Breast epithelium (tissue), 4 donors: ENCODE measurements around the gene PORCN. TPM values are rescaled to one million over a fixed set of nuclear protein-coding genes. Genes with fewer than 3 reads are reported as not detected.

Source experiments
- DNase-seq, 2 donors: peaks; one replicate each; pipeline ENCODE4 v3.0.0-alpha.2; 2019; ENCODE audit warnings: low spot score in 2 of 2
- H3K27ac ChIP-seq, 2 donors: fragments of 200-600 bp; sonication (generic) in 1 of 2; one replicate each; pipeline ENCODE4 v1.5.1; 2016 to 2019; ENCODE audit warnings: mild to moderate bottlenecking in 1 of 2
- H3K27me3 ChIP-seq, 2 donors: fragments of 200-600 bp; sonication (generic) in 1 of 2; one replicate each; pipeline versions ENCODE4 v1.5.1 to v1.6.0; 2017 to 2019; ENCODE audit warnings: control low read depth in 1 of 2, mild to moderate bottlenecking in 1 of 2
- H3K36me3 ChIP-seq: fragments of 200-600 bp; one replicate; pipeline ENCODE4 v1.5.1; 2019
- H3K4me1 ChIP-seq, 2 donors: fragments of 200-600 bp; sonication (generic); one replicate each; pipeline ENCODE4 v1.5.1; 2016 to 2019; ENCODE audit warnings: control low read depth in 1 of 2
- H3K4me3 ChIP-seq, 3 donors: fragments of 200-600 bp; sonication (generic); 1 replicate in 2 of 3; 2 replicates in 1 of 3; pipeline ENCODE4 v1.5.1; 2016 to 2019; ENCODE audit warnings: mild to moderate bottlenecking in 3 of 3, moderate library complexity in 2 of 3
- H3K9me3 ChIP-seq, 2 donors: fragments of 200-600 bp; sonication (generic) in 1 of 2; one replicate each; pipeline ENCODE4 v1.5.1; 2016 to 2019; ENCODE audit warnings: control low read depth in 1 of 2
- CTCF ChIP-seq, 3 donors: fragments of 450-650 bp; IDR thresholded peaks; one replicate each; pipeline ENCODE4 v1.5.1; 2016 to 2017; ENCODE audit warnings: antibody characterized with exemption in 3 of 3, mild to moderate bottlenecking in 3 of 3, moderate library complexity in 3 of 3
- POLR2A ChIP-seq: fragments of 450-650 bp; IDR thresholded peaks from one replicate; pipeline ENCODE4 v1.6.1; 2016; ENCODE audit warnings: antibody characterized with exemption, mild to moderate bottlenecking, moderate library complexity
- POLR2AphosphoS5 ChIP-seq, 3 donors: sonication (generic); formaldehyde crosslinking; IDR thresholded peaks; one replicate each; pipeline ENCODE4 v1.6.1; 2017; ENCODE audit warnings: antibody characterized with exemption in 3 of 3
- intact Hi-C: fragments of 100-400 bp; cut with DNase I; formaldehyde crosslinking; loops from one replicate; pipeline ENCODE4 v1.15.1; 2023; ENCODE audit warnings: low total_unique reads
- total RNA-seq, 3 donors: library from RNA; depleted of rRNA; stranded (reverse); fragments of >200 nt; gene quantifications; one replicate each; pipeline ENCODE4 v1.1.0, GENCODE V29; 2016

Gene PORCN
- total RNA-seq, 3 donors from 2014 or later = 12.1 to 22.1 (median 17.0) TPM

- Histone ChIP-seq H3K27ac (no peak overlapping the region), H3K4me1 (no peaks in the 10 kb centered on the region), H3K9me3 (peaks cover 0 to 11% of the 10 kb centered on the region in 2 donors), H3K27me3 (peaks cover 0 to 24% of the 10 kb centered on the region in 2 donors), H3K4me3 (no peak overlapping the region), H3K36me3 (no peaks in the 10 kb centered on the region)
- no peak for DNase-seq
- TF ChIP-seq CTCF (IDR thresholded peaks at IDR 0.05) = no peak
- TF ChIP-seq POLR2AphosphoS5 (IDR thresholded peaks at IDR 0.05) = no peak
- TF ChIP-seq POLR2A = no peak
- intact Hi-C loops = no loop called here
Measured at GRCh38 chrX:48488034-48488433, 20.8 kb upstream of the PORCN start.

DNA sequence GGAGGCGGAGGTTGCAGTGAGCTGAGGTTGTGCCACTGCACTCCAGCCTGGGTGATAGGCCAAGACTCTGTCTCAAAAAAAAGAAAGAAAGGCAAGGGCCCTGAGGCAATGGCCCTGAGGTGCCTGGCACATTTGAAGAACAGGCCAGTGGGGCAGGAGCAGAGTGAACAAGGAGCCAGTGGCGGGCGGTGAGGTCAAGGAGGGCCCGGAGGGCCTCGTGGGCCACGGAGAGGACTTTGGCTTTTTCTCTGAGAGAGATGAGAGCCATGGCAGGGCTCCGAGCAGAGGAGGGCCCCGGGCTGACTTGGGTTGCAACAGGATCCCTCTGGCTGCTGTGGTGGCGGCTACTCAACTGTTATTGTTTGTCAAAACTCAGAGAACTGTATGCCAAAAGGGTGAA lies 19.5 kb upstream of the PORCN start:
- Histone ChIP-seq H3K27ac (no peak overlapping the region), H3K4me1 (no peaks in the 10 kb centered on the region), H3K36me3 (no peaks in the 10 kb centered on the region), H3K9me3 (peaks cover 0 to 11% of the 10 kb centered on the region in 2 donors), H3K27me3 (peaks cover 0 to 24% of the 10 kb centered on the region in 2 donors), H3K4me3 (no peak overlapping the region)
- TF ChIP-seq POLR2A = no peak
- TF ChIP-seq POLR2AphosphoS5 (IDR thresholded peaks at IDR 0.05) = no peak
- no peak for TF ChIP-seq CTCF (IDR thresholded peaks at IDR 0.05)
- DNase-seq = no peak
- intact Hi-C loops = no loop called here

- H3K36me3 ChIP-seq = no peaks in the 10 kb centered on the region
- peaks cover 0 to 11% of the 10 kb centered on the region in 2 donors for H3K9me3 ChIP-seq
- no peak overlapping the region for H3K4me3 ChIP-seq
- TF ChIP-seq POLR2AphosphoS5 (IDR thresholded peaks at IDR 0.05) (no peak), CTCF (IDR thresholded peaks at IDR 0.05) (no peak), POLR2A (no peak)
- H3K4me1 ChIP-seq = no peaks in the 10 kb centered on the region
- intact Hi-C loops = no loop called here
- no peak overlapping the region for H3K27ac ChIP-seq
- peaks cover 0 to 24% of the 10 kb centered on the region in 2 donors for H3K27me3 ChIP-seq
- no peak for DNase-seq
Measured at GRCh38 chrX:48489892-48490291, 18.9 kb upstream of the PORCN start.

DNA sequence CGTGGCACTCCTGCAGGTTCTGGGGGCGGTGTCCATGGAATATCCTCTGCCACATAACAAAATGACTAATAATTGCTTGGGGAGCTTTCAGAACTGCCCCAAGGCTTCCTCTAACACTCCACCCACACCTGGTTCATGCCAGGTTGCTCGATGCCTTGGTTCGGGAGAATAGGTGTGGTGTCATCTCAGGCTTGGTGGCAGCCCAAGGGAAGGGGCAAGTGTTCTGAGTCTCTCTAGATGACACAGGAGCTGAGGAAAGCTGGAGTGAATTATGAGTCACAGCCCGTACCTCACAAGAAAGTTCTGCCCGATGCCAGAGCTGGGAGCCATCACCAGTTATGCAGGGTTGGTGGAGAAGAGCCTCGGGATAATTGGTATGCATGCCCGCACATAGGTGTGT lies 18.1 kb upstream of the PORCN start:
- DNase-seq = no peak
- Histone ChIP-seq H3K4me3 (no peak overlapping the region), H3K9me3 (peaks cover 0 to 11% of the 10 kb centered on the region in 2 donors), H3K27me3 (peaks cover 0 to 25% of the 10 kb centered on the region in 2 donors), H3K27ac (no peak overlapping the region), H3K36me3 (no peaks in the 10 kb centered on the region), H3K4me1 (no peaks in the 10 kb centered on the region)
- TF ChIP-seq CTCF (IDR thresholded peaks at IDR 0.05) = no peak
- no peak for TF ChIP-seq POLR2A
- no peak for TF ChIP-seq POLR2AphosphoS5 (IDR thresholded peaks at IDR 0.05)
- intact Hi-C loops = no loop called here

DNA sequence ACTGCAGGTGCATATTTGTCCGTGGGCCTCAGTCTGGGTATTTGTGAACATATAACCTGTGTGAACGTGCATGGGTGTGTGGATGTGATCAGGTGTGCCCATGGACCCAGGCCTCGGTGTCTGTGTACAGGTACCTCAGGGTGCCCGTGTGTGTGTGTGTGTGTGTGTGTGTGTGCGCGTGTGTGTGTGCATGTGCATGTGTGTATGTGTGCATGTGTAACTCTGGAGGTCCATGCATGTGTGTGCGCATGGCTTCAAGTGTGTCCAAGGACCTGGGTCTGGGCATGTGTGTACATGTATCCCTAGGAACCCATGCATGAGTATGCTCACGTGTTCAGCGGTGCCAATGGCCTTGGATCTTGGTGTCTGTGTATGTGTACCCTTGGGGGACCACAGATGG lies 17.0 kb upstream of the PORCN start:
- no peak for DNase-seq
- no peaks in the 10 kb centered on the region for H3K4me1 ChIP-seq
- TF ChIP-seq POLR2AphosphoS5 (IDR thresholded peaks at IDR 0.05) (no peak), POLR2A (no peak), CTCF (IDR thresholded peaks at IDR 0.05) (no peak)
- no peaks in the 10 kb centered on the region for H3K36me3 ChIP-seq
- peaks cover 0 to 32% of the 10 kb centered on the region in 2 donors for H3K27me3 ChIP-seq
- H3K9me3 ChIP-seq = peaks cover 0 to 11% of the 10 kb centered on the region in 2 donors
- no peak overlapping the region for H3K27ac ChIP-seq
- intact Hi-C loops = no loop called here
- no peak overlapping the region for H3K4me3 ChIP-seq
